HG03342 (cell line): ENCODE data around the gene PCYT2.
"Not testable (repeated sequence)": the region's sequence is repeated elsewhere in the genome, so short reads cannot be mapped to it uniquely, and the experiment has no call there.

Experiments
- ATAC-seq: cut with Tn5 transposase; IDR thresholded peaks from one replicate; pipeline ENCODE4 v1.9.1; 2021; ENCODE audit warnings: mild to moderate bottlenecking, moderate library complexity; ENCODE audit not compliant: unreplicated experiment

The PCYT2 gene

DNA sequence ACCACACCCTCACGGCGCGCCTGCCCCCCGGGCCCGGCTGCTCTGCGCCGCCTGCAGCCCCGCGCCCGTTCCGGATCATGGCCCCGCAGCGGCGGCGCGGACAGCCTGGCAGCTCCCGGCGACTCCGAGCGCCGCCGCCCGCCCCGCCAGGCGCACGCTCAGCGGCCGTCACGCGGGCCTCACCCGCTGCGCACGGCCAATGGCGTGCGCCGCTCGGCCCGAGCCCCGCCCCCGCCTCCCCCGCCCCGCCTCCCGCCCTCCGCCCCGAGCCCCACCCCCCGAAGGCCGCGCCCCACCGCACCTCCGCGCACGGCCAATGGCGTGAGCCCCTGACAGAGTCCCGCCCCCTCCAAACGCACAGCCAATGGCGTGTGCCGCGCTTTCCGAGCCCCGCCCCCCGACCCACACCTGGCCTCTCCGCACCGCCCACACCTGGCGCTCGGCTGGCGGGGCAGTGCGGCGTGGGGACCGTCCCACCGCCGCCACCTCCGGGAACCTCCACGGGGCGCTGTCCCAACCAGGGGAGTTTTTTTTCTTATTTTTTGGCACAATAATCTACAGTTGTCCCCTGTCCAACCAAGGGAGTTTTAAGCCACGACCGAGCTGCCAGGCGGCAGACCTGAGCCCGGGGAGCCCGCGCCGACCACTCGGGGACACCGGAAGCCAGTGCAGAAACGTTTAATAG, at the start of gene PCYT2:
PCYT2 (minus strand) TSS at position 123 of the 685 bp plus-strand sequence; CDS start at position 79, 44 bp downstream.
- ATAC-seq, result peak; percentile 64

DNA sequence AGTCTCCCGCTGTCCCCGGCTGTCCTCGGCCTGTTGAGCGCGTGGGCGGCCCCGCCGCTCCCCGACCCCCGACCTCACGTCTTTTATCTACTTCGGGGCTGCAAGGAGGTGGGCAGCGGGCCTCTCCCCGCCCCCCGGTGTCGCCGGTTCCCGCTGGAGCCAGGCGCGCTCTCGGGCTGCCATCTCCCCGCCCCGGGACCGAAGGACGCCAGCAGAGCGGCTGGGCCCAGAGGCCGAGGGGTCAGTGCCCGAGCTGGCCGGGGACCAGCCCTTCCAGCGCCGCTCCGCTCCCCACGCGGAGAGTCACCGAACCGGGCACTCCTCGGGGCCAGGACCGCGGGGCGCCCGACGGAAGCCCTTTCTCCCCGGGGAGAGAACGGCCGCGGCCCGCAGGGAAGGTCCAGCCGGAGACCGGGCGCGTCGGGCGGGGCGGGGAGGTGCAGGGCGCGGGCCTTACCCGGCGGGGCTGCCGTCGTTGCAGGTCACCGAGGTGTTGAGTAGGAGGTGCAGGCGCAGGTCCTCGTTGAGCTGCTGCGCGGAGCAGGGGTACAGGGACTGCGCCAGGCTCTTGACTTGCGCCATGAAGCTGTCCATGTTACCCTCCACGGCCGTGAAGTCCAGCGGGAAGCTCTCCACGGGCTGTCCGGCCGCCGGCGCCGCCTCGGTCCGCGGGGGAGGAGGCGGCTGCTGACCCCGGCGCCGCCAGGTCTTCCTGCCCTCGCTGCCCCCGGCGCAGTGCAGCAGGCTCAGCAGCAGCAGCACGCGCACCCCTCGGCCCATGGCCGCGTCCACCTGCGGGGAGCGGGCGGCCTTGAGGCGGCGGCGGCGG, 49.1 kb upstream of the PCYT2 start:
- ATAC-seq, result no peak

DNA sequence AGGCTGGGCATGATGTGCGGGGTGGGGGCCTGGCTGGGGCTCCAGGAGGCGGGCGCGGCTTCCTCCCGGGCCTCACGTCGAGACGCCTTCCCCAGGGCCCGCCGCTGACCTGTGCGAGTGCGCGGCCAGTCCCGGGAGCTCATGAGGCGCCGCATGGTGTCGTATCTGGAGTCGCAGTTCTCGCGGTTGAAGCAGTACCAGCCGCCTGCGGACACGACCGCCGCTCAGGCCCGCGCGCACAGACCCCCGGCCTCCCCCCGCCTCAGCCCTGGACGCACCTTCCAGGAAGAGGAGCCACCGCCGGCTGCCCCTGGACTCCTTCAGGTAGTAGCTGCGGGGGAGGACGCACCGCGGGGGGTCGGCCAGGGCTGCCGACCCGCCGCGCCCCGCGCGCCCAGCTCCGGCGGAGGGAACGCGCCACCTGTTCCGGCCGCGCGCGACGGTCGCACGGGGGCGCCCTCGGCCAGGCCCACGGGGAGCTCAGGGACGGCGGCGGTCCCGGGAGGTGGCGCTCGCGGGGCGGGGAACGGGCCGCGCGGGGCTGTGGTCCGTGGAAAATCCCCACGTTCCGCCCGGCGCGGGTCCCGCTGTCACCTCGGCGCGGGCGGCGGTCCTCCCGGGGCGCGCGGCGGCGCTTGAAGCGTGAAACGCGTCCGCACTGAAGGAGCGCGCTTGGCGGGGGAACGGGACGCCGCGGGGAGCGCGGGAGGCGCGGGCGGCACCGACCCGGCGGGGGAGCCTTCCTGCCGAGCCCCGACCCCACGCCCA, 48.3 kb upstream of the PCYT2 start:
- peak; percentile 51 for ATAC-seq

DNA sequence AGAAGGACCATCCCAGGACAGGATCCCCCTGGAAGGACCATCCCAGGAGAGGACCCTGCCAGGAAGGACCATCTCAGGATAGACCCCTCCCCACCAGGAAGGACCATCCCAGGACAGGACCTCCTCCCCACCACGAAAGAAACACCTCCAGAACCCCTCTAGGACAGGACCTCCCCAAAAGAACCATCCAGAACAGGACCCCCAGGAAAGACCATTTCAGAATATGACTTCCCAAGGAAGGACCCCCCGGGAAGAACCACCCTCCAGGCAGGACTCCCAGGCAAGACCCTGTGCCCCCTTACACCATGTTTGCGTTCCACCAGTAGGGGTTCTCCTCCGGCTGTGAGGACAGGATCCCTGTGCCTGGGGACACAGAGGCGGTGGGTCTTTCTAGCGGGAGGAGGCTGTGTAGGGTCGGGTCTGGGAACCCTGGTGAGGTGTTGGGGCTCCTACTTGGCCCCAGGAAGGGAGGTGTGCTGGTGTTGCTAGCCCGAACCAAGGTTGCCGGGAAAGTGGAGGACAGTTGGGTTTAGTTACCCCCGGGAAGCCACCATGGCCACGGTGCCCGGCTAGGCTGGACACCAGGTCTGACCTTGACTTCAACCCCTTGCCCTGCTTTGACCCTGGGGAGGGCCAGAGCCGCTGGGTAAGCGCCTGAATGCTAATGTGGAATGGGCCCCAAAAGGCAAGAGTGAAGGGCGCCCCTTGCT, 47.6 kb upstream of the PCYT2 start:
- ATAC-seq, result no peak

DNA sequence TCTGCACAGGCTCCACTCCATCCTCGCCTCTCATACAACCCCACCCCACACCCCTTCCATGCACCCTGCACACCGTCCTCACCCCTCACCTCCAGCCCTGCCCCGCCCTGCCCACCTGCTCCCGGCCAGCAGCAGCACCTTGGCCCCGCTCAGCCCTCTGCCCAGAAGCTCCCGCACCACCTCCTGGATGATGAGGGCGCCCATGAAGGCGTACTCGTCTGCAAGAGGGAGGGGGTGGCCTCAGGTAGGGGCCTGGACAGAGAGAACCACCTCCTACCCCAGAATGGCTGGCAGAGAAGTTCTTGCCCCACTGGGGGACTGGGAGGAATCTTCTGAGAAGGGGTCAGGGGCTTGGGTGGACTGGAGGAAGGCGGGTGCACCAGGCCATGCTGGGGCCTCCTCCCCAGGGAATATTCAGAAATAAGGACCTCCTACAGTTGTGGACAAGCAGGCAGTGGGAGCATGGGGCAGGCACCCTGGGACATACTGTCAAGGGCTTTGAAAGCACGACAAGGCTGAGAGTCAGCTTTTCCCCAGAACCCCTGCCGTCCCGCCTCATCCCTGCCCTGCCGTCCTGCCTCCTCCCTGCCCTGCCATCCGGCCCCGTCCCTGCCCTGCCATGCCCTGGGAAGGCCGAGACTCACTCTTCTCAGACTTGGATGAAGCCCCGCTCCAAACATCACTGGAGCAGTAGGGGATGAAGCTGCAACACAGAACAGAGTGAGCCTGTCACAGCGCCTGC, 46.7 kb upstream of the PCYT2 start:
- ATAC-seq, result no peak

DNA sequence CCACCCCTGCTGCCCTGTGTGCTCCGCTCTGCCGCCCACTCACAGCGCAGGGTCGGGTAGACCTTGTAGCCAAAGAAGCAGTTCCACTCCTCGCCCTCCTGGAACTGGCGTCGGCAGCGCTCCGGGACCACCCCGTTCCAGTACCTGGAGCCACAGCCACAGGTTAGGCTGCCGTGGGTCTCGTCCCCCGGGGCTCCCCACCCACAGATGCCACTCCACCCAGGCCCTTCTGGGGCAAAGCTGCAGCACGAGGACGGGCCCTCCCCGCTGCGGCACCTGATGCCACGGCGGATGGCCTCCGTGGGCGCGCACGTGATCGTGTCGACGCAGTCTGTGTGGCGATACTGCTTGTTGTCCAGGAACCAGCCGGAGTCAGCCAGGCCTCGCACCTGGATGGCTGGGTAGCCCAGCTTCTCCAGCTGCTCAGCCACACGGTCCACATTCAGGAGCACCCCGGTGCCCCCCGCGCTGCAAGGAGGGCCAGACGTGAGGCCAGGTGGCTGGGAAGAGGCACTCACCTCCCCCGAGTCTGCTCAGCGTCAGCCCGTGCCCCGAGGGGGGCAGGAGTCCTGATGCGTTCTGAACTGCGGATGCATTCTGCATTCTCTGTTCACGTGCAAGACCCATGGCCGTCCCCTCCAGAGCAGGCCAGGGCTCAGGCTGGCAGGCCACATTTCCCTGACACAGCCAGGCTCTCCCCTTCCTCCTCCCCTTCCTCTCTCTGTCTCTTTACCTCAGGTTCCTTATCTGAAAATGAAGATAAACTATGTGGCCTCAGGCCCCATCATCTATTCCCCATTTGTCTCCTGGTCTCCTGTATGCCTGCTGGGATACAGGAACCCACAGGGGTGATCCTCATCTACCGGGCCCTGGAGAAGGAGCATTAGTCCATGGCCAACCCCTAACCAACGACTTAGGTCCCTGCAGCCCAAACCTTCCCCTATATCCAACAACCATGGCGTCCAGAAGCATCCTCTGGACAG, 45.7 kb upstream of the PCYT2 start:
- no peak for ATAC-seq

DNA sequence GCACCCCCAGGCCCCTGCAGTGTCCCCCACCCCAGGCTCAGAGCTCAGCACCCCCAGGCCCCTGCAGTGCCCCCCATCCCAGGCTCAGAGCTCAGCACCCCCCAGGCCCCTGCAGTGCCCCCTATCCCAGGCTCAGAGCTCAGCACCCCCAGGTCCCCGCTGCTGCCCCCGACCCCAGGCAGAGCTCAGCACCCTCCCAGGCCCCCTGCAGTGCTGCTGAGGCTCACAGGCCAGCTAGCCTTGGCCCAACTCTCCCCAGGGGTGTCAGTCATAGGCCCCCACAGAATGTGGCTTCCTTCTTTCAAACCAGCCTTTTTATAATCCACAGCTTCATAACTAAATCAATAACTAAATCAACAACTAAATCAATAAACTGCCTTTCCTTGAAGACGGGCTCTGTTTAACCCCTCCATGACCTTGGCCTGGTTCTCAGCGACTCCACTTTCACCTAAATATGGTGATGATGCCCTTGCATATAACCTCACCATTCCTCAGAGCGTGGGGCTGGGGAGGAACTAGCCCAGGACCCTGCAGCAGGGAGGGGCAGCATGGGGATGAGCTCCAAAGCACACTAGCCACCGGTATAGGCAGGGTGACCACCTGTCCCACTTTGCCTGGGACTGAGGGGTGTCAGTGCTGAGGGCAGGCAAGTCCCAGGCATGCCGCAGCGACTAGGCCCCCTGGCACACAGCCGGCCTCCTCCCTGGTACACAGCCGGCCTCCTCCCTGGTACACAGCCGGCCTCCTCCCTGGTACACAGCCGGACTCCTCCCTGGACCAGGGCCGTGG, 44.8 kb upstream of the PCYT2 start:
- no peak for ATAC-seq

DNA sequence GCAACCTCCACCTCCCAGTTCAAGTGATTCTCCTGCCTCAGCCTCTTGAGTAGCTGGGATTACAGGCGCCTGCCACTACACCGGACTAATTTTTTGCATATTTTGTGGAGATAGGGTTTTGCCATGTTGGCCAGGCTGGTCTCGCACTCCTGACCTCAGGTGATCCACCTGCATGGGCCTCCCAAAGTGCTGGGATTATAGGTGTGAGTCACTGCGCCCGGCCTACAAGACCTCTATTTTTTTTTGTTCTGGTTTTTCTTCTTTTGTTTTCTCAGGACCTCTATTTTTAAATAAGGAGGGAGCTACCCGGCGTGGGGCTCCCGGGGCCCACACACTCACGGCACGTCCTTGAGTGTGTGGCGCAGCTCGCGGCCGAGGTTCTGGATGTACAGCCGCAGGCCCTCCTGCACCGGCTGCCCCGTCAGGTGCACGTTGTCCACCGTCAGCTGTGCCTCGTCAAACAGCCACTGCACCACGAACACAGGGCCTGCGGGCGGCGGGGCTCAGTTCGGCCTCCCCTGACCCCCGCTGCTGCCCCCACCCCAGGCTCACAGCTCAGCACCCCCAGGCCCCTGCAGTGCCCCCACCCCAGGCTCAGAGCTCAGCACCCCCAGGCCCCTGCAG, 44.0 kb upstream of the PCYT2 start:
- no peak for ATAC-seq

DNA sequence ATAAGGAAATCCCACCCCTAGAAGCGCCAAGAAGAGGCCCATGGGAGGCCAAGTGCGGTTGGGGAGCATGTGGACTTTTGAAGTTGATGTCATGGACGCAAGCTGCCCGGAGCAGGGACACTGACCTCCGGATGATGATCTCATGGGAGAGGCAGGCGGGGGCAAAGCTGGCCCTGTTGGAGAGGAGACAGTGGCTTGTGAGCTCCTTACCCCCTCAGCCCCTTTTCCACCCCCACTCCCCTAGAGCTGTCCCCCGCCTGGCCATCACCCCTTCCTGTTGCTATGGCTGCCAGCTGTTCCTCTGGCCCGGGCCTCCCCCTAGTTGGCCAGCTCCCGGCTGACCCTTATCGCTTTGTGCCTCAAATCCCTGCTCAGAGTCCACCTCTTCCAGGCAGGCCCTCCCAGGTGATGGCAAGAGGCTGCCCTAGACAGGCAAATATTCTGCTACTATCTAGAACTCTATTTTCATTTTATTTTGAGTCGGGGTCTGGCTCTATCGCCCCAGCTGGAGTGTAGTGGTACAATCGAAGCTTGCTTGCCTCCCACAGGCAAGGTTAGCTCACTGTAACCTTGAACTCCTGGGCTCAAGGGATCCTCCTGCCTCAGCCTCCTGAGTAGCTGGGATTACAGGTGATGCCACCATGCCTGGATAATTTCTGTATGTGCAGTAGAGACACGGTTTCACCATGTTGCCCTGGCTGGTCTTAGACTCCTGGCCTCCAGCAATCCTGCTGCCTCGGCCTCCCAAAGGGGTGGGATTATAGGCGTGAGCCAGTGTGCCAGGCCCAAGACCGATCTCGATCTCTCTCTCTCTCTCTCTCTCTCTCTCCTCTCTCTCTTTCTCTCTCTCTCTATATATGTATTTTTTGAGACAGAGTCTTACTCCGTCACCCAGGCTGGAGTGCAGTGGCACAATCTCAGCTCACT, 43.2 kb upstream of the PCYT2 start:
- ATAC-seq, result no peak

DNA sequence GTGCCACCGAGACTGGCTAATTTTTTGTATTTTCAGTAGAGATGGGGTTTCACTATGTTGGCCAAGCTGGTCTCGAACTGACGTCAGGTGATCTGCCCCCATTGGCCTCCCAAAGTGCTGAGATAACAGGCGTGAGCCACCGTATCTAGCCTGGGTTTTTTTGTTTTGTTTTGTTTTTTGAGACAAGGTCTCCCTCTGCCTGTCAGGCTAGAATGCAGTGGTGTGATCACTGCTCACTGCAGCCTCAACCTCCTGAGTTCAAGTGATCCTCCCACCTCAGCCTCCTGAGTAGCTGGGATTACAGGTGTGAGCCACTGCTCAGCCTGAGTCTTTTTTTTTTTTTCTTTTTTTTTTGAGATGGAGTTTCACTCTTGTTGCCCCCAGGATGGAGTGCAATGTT, 42.2 kb upstream of the PCYT2 start:
- ATAC-seq, result not testable (repeated sequence)

DNA sequence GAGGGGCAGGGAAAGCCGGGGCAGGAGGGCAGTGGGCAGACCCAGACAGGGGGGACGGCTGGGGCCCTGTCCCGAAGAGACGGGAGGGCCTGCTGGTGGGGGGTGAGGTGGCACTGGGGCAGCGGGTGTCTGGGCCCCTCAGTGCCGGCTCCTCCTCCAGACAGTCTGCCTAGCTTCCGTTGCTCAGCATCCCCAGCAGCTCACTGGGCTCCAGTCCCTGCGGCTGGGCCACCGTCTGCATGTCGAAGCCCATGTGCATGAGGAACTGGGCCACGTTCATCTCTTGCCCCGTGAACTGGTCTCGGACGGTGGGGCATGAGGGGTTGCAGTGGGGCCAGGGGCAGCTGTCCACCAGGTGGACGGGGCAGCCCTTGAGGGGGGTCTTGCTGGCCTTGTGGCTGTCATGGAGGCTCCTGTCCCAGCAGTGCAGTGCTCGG, 41.6 kb upstream of the PCYT2 start:
- ATAC-seq, result no peak

DNA sequence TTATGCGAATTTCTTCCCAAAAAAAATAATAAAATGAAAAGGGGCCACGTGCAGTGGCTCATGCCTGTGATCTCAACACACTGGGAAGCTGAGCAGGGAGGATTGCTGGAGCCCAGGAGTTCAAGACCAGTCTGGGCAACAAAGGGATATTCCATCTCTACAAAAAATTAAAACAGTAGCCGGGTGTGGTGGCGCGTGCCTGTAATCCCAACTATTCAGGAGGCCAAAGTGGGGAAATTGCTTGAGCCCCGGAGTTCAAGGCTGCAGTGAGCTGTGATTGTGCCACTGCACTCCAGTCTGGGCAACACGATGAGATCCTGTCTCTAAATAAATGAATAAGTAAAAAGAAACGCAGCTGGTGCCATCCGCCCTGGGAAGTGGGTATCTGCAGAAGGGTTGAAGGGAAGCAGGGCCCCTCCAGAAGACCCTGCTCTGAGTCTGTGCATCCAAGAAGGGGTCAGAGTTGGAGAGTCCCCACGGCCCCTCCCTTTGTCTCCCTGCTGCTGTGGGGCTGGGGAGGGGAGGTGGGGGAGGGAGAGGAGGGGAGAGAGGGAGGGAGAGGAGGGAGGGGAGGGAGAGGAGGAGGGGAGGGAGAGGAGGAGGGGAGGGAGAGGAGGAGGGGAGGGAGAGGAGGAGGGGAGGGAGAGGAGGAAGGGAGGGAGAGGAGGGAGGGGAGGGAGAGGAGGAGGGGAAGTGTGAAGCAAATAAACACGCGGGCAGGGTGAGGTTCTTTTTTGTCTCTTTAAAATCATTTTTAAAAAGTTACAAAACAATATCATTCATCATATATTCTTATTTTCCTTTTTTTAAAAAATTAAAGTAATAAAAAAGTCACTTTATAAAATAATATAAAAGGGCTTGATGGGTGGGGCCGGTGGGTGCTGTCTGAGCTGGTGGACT, 40.8 kb upstream of the PCYT2 start:
- no peak for ATAC-seq

DNA sequence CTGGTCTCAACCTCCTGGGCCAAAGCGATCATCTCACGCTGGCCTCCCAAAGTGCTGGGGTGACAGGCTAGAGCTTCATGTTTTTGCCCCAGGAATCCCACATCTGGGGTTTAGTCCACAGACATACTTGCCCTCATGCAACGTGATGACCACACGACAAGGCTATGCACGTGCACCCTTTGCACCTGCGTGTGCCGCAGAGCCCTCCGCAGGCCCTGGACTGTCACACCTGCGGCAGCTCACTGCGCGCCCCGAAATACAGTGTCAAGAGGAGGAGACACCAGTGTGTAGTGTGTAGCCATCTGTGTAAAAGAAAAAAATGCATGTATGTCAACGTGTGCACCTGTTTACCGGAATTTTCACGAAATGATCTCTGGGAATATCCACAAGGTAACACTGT, 39.3 kb upstream of the PCYT2 start:
- no peak for ATAC-seq

DNA sequence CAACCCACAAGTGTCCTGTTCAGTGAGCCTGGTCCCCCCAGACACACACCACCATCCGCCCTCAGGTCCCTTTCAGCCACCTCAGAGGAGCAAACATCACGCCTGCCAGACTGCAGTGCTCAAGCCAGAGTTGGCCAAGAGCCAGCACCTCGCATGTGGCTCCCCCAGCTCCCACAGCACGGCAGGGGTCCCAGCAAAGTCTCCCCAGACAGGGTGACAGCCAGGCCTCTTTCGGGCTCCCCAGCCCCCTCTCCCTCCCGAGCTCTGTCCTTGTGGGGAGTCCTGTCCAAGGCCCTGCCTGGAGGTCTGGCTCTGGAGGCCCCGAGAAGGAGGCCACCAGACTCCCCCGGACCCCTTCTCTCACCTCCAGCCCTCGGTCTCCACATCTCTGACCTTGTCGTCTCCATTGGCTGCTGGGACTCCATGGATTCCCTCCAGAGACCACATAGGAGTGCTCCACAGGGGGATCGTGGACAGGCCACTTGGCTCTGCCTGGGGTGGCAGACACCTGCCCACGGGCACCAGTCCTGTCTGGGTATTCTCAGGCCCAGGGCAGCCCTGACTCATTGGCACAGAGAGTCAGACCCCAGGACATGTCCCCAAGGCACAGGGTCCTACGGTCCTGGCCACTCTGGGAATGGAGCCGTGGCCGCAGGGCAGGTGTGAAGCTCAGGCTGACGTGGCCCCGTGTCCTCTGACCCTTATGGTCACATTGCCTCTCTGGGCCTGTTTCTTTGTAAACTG, 37.6 kb upstream of the PCYT2 start:
- ATAC-seq, result no peak

DNA sequence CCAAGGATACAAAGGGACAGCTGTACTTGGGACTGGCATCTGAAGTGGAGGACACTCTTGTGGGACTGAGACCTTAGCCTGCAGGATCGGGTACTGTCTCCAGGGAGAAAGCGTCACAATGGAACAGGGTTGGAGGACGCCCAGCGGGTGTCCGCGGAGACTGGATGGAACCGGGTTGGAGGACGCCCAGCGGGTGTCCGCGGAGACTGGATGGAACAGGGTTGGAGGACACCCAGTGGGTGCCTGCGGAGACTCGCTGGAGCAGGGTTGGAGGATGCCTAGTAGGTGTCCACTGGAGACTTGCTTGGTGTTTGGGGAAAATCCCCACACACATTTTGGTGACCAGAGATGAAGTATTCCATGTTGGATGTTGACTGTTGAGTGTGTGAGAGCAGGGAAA, 36.0 kb upstream of the PCYT2 start, which contains the start of gene MYADML2:
MYADML2 (minus strand) TSS at position 45 of the 400 bp plus-strand sequence. CDS start 5,492 bp downstream, outside the sequence.
- ATAC-seq, result no peak
